Measurements from ENCODE around the gene SEMA5B. TPM values are rescaled to one million over a fixed set of nuclear protein-coding genes. Genes with fewer than 3 reads are reported as not detected.

Gene SEMA5B
- total RNA-seq, 2 experiments from 2014 or later: 0.22 TPM; not detected in 1

- H3K9me3 Mint-ChIP-seq: peaks cover 2% of the 10 kb centered on the region
- CTCF ChIA-PET: no interaction called here
- ATAC-seq (ENCODE audit: poor library complexity) (no peak), DNase-seq (peak in 1 of 14 experiments; percentile 13)
- Histone ChIP-seq H3K27ac (ENCODE audit: low read depth in 1 of 2, low read length in 2 of 2) (no peak overlapping the region), H3K9me3 (ENCODE audit: control insufficient read depth in 1 of 2, insufficient read depth in 1 of 2, low read length in 2 of 2) (peaks cover 0 to 4% of the 10 kb centered on the region in 2 experiments), H3K4me1 (ENCODE audit: insufficient read depth, low read length) (peaks cover 7% of the 10 kb centered on the region), H3K27me3 (ENCODE audit: control insufficient read depth in 1 of 2, insufficient read depth in 2 of 2, low read length in 2 of 2) (no peaks in the 10 kb centered on the region), H3K36me3 (ENCODE audit: insufficient read depth, low read length) (peaks cover 5% of the 10 kb centered on the region), H3K4me3 (ENCODE audit: low read length) (no peak overlapping the region)
- no peaks in the 10 kb centered on the region for H3K27me3 Mint-ChIP-seq
- no peak for TF ChIP-seq CTCF (IDR thresholded peaks at IDR 0.05)
- POLR2A ChIA-PET: no interaction called here
- H3K4me1 Mint-ChIP-seq (ENCODE audit: low read depth): peaks cover 20% of the 10 kb centered on the region
- no peak overlapping the region for H3K4me3 Mint-ChIP-seq
- H3K27ac Mint-ChIP-seq: no peak overlapping the region
- H3K36me3 Mint-ChIP-seq (ENCODE audit: low read depth): peaks cover 65% of the 10 kb centered on the region
- intact Hi-C loops (cut with DNase I, micrococcal nuclease): no loop called here
Observed at GRCh38 chr3:122875547-122876127, 151.9 kb downstream of the SEMA5B start.

GRCh38 chr3:122873741-122874515 lies 153.6 kb downstream of the SEMA5B start:
- no peaks in the 10 kb centered on the region for H3K27me3 Mint-ChIP-seq
- CTCF ChIA-PET: no interaction called here
- POLR2A ChIA-PET: no interaction called here
- Histone ChIP-seq H3K4me3 (ENCODE audit: low read length) (no peak overlapping the region), H3K27ac (ENCODE audit: low read depth in 1 of 2, low read length in 2 of 2) (no peak overlapping the region), H3K9me3 (ENCODE audit: control insufficient read depth in 1 of 2, insufficient read depth in 1 of 2, low read length in 2 of 2) (peaks cover 0 to 4% of the 10 kb centered on the region in 2 experiments), H3K4me1 (ENCODE audit: insufficient read depth, low read length) (peaks cover 7% of the 10 kb centered on the region), H3K27me3 (ENCODE audit: control insufficient read depth in 1 of 2, insufficient read depth in 2 of 2, low read length in 2 of 2) (no peaks in the 10 kb centered on the region), H3K36me3 (ENCODE audit: insufficient read depth, low read length) (peaks cover 3% of the 10 kb centered on the region)
- H3K4me1 Mint-ChIP-seq (ENCODE audit: low read depth): peaks cover 20% of the 10 kb centered on the region
- no peak for TF ChIP-seq CTCF (IDR thresholded peaks at IDR 0.05)
- intact Hi-C loops (cut with DNase I, micrococcal nuclease): no loop called here
- peaks cover 2% of the 10 kb centered on the region for H3K9me3 Mint-ChIP-seq
- H3K4me3 Mint-ChIP-seq: no peak overlapping the region
- DNase-seq (no peak), ATAC-seq (ENCODE audit: poor library complexity) (no peak)
- H3K27ac Mint-ChIP-seq: no peak overlapping the region
- peaks cover 52% of the 10 kb centered on the region for H3K36me3 Mint-ChIP-seq (ENCODE audit: low read depth)

DNA sequence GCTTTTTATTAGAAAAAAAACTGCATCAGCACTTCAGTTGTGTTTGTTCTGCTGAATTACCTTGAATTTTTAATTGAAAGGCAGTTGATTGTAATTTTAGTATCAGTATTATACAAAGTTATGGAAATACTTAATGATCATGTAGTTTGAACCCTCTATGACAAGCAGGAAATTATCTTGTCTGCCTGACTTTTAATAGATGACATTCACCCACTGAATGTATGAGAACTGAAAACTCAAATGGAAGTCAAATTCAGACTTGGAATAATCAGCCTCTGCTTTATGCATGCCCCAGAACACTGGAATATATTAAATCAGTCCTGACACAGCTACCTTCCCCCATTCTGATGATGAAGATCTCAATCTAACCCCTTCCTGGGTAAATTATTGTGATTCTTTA lies 159.2 kb downstream of the SEMA5B start:
- Mint-ChIP-seq H3K4me1 (ENCODE audit: low read depth) (no peaks in the 10 kb centered on the region), H3K4me3 (no peak overlapping the region), H3K9me3 (no peaks in the 10 kb centered on the region), H3K27ac (no peak overlapping the region), H3K27me3 (no peaks in the 10 kb centered on the region), H3K36me3 (ENCODE audit: low read depth) (peaks cover 42% of the 10 kb centered on the region)
- Histone ChIP-seq H3K9me3 (ENCODE audit: control insufficient read depth in 1 of 2, insufficient read depth in 1 of 2, low read length in 2 of 2) (no peaks in the 10 kb centered on the region), H3K4me1 (ENCODE audit: insufficient read depth, low read length) (no peaks in the 10 kb centered on the region), H3K27ac (ENCODE audit: low read depth in 1 of 2, low read length in 2 of 2) (no peak overlapping the region), H3K4me3 (ENCODE audit: low read length) (no peak overlapping the region), H3K36me3 (ENCODE audit: insufficient read depth, low read length) (peaks cover 10% of the 10 kb centered on the region), H3K27me3 (ENCODE audit: control insufficient read depth in 1 of 2, insufficient read depth in 2 of 2, low read length in 2 of 2) (no peaks in the 10 kb centered on the region)
- ChIA-PET CTCF (no interaction called here), POLR2A (no interaction called here)
- DNase-seq: no peak
- ATAC-seq (ENCODE audit: poor library complexity): no peak
- TF ChIP-seq CTCF (IDR thresholded peaks at IDR 0.05): no peak
- intact Hi-C loops (cut with DNase I, micrococcal nuclease): no loop called here
